AG09319 (cell line): ENCODE measurements around the gene ASCC1.
"Not testable (repeated sequence)": the region's sequence is repeated elsewhere in the genome, so short reads cannot be mapped to it uniquely, and the experiment has no call there.

Source experiments
- DNase-seq: peaks from one replicate; pipeline ENCODE4 v3.0.0-alpha.2; 2010; ENCODE audit warnings: low read depth; ENCODE audit errors: extremely low read depth
- CTCF ChIP-seq: IDR thresholded peaks from 2 replicates; pipeline ENCODE4 v1.5.1; 2011; ENCODE audit warnings: low read depth, mild to moderate bottlenecking, inconsistent platforms, low read length, moderate library complexity

Gene ASCC1

GRCh38 chr10:72140850-72141249 lies 75.2 kb downstream of the ASCC1 start:
- no peak for TF ChIP-seq CTCF
- no peak for DNase-seq

- DNase-seq: no peak
- TF ChIP-seq CTCF: no peak
Observed at GRCh38 chr10:72140174-72140573, 75.9 kb downstream of the ASCC1 start.

- TF ChIP-seq CTCF: no peak
- DNase-seq: no peak
Observed at GRCh38 chr10:72137583-72137982, 78.5 kb downstream of the ASCC1 start.

- DNase-seq: not testable (repeated sequence)
Observed at GRCh38 chr10:72136225-72136624, 79.9 kb downstream of the ASCC1 start.

- DNase-seq: no peak
- no peak for TF ChIP-seq CTCF
Observed at GRCh38 chr10:72134785-72135767, 81.0 kb downstream of the ASCC1 start.

- no peak for TF ChIP-seq CTCF
- no peak for DNase-seq
Observed at GRCh38 chr10:72133517-72133916, 82.6 kb downstream of the ASCC1 start.

- no peak for DNase-seq
- no peak for TF ChIP-seq CTCF
Observed at GRCh38 chr10:72132854-72133253, 83.2 kb downstream of the ASCC1 start.
